HS-27A (cell line): ENCODE measurements around the gene PPM1K.

Experiments
- DNase-seq: peaks from one replicate; pipeline ENCODE4 v3.0.0-alpha.2; 2012; ENCODE audit warnings: low read depth, missing footprints

The PPM1K gene

DNA sequence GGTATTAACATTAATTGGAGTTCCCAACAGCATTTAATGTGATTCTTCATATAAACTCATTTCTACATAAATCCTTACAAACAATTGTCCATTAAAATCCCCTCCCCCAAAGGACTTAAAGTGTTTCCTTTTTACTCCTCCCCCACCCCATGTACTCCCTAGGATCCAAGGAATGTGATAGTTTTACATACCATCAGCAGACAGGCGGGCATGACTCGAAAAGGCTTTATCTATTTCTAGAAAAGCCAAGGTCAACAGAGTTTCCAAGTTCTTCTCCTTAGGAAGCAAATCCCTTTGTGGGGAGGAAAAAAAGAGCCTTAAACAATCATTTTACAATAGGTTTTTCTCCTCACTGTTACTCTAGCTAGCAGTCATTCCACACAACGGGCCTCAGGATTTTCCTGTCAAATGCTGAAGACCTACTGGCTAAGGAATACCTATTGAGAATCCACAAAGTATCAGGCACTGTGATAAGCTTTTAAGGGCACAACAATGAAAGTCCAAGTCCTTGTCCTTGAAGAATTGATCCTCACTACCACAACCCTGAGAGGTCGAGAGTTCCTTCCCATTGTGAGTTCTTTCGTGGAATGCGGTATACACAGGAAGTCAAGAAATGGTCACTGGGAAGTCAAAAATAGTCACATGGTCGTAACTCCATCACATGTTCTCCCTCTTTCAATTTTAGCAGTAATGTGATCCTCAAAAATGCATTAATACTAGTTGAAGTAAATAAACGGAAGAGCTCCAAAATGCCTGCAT, 7.2 kb downstream of the PPM1K start:
- DNase-seq: no peak

DNA sequence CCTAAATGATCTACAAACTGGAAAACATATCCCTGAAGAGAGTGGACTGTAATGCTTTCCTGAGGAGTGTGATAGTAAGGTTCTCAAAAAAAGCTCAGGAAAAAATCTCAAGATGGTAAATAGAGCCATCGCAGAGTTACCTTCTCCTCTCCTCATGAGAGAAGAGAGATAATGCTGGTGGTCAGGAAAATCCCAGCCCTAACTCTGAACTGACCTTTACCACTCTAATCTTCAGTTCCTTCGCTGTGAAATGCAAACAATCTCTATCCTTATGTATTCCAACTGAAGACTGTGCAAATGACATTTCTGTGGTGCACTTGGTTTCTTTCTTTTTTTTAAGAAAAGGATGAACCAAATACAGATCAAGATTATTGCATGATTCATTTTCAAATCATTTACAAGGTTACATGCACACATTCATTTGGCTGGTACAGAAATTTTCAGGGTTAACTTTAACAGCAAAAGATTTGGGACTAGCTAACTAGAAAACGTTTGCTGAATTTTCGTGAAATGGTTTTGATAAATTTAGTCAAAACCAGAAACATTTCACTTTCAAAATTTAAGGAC, 8.3 kb downstream of the PPM1K start:
- DNase-seq: no peak

DNA sequence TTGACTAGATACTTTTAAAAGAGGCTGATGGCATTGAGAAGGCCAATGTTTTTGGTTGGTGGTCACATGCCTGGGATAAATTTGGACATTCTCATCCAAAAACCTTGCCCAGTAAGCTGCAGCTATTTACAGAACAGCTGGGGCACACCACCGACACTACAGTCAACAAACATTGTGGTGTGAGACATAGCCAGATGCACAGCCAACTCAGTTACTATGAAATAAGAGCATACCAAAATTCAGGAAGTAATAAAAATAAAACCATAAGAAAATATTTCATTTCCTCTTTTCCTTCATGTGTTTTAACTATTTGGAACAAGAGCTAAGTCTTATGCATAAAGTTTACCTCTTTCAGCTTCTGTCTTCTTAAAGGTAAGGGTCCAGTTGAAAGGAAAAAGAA, 8.8 kb downstream of the PPM1K start:
- DNase-seq: no peak

DNA sequence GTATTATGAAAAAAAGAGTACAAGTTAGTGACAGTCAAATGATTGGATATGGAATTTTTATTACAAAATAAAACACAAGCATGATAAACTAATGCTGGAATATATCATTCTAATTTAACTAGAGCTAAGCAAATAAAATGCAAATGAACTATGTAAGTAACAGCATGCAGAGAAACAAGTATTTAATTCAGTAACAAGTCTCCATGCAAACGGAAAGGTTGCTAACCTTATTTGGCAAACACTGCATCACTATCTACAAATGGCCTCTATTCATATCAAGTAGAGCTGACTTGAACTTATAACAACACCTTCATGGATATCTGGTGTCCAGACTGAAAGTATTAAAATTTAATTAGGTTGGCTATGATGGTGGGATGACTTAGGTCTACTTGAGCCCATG, 15.4 kb downstream of the PPM1K start:
- DNase-seq: no peak

DNA sequence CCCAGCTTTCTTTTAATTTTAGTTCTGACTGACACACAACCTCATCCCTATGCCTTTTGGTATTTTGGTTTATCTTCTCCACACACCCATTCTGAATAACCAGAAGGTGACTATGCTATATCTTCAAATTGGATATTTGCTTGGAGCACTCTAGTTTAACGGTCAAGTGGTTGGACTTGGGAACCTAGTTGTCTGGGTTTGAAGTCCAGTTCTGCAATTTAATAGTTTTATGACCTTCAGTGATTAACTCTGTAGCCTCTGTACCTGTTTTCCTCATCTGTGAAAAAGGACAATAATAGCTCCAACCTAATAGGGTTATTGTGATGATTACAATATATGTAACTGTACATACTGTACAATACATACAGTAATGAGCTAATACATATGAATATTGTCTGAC, 20.0 kb downstream of the PPM1K start:
- no peak for DNase-seq

DNA sequence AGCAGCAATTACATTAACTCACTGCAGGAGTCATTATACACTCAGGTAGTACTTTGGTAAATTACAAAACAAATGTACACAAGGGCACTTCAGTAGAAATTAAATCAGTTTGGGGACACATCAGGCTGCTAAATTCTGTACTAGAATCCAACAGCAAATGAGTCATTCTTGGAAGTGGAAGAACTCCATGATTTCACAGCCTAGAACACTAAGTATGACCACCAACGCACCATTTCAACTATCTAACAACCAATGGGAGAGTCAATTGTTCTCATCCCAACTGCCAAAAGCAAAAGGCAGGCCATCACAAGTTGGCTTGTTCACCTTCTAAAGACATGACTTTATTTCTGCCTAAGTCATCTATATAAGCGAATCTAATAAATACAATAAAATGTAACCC, 26.6 kb downstream of the PPM1K start:
- no peak for DNase-seq

DNA sequence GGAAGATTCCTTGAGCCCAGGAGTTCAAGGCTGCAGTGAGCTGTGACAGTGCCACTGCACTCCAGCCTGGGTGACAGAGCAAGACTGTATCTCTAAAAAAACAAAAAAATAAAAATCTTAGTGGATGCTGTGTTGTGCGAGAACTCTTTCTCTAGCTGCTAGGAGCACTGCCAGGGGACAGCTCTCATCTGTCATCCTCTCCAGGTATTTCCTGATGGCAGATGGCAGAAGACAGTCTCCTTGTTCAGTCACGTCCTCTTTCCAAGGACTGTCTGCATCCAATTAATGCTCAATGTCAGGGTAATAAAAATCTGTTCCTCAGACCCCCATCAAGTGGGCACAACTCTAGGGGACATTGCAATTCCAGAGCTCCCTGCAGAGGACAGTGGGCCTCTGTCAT, 29.2 kb downstream of the PPM1K start:
- DNase-seq: no peak

DNA sequence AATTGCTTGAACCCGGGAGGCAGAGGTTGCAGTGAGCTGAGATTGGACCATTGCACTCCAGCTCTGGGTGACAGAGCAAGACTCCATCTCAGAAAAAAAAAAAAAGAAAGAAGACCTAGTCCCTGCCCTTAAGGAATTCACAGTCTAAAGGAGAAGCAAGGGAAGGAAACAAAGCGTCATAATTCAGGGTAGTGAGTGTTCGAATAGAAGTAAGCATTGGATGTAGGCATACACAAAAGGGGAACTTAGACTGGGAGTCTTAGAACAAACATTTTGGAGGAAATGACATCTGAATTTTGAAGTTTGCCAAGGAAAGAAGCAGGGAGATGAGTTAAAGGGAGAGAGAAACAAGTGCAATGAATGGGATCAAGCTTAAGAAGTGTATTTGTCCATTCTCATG, 32.4 kb downstream of the PPM1K start:
- no peak for DNase-seq

DNA sequence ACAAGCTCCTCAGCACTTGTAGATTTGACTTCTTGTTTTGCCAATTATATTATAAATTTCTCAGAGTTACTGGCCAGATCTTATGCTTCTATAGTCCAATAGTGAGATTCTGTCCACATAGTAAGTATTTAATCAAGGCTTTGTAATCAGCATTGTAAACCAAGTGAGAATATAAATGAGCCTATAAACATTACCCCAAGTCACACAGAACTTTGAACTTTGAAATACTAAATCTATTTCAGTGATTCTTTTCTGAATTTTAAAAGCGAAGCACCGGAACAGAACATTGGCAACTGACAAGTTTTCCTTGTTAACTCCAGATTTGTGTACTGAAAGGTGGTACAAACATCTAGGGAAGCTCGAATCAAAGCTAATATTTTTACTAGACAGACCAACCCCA, 37.2 kb downstream of the PPM1K start:
- no peak for DNase-seq

DNA sequence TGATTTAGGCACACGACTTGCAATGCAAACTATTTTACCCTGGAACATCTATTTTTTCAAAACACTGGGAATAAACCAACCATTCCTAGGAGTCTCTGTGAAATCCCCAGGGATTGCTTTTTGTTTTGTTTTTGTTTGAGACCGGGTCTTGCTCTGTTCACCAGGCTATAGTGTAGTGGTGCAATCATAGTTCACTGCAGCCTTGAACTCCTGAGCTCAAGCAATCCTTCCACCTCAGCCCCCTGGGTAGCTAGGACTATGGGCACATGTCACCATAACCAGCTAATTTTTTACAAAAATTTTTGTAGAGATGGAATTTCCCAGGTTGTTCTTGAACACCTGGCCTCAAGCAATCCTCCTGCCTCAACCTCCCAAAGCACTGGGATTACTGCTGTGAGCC, 37.8 kb downstream of the PPM1K start:
- no peak for DNase-seq

DNA sequence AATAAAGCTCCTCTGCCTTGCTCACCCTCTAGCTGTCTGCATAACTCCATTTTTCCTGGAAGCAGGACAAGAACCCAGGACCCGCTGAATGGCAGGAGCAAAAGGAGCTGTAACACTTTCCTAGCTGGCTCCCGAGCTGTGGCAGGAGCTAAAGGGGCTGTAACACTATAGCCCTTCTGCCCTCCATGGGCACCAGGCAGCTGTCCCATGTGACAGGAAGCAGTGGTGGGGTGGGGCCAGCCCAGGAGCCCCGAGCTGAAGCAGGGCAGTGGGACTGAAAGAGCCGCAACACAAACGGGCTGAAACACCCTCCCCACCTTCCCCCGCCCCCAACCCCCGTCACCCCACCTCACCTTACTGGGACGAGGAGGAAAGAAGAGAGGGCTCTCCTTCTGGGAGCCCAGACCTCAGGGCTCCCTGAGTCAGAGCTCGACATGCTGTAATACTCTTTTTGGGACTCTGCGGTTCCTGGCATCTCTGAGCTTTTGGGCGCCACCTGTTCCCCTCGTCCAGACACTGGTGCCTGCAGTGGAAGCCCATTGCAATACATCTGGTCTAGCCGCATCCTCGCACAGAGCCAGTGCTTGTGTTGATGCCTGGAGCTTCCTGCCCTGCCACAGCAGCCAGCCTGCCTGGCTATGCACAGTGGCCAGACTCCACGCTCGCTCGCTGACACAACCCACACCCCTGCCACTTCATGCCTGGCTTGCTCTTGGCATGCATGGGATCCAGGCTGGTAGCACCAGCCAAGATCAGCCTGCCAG, 39.4 kb downstream of the PPM1K start:
- no peak for DNase-seq

DNA sequence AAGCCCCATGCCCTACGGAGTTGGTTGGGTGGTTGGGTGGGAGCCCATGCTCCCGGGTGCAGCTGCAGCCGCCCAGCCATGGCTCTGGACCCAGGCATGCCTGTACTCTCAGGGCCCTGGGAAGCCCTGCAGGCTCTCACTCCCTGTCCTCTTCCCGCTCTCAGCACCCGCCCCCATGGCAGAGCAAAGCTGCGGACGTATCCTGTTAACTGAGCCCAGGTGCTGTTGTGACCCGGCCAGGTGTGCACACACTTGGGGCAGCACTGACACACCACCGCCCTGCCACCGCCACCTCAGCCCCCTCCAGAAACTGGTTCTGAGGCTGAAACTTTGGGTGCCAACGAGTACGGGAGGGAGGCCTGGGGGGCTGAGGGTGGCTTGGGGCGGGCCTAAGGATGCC, 40.3 kb downstream of the PPM1K start:
- no peak for DNase-seq

DNA sequence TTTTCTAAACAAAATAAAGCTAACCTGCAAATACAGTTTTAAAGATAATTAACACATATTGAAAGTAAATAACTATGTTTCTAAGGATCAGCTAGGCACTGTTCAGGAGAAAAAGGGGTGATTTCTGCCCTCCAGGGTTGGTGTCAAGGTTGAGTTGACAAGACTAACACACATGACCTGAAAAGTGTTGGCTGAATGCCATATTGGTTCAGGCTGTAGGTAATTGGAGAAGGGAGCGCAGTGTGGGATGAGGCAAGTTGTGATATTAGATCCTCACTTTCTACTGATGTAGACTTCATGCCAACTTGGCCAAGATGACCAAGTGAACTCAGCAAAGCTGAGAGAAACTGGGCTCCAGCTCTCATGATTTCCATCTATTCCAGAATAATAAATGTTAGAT, 42.2 kb downstream of the PPM1K start:
- no peak for DNase-seq

DNA sequence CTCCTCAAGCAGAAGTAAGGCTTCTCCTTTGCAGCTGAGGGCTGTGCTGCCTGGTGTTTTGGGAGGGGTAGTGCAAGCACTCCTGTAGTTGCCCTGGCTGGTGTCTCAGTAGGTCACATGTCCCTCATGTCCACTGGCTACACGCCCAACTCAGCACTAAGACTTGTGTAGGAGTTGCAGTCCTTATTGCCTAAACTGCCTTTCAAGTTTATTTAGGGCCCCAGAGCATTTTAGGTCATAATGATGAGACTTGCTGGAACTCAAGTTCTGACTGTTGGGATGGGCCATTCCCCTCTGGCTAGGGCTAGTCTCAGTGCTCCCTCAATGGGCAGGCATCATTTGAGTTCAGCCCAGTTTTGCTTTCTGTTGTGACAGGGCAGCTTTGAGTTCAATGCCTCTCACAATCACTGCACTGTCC, 44.1 kb downstream of the PPM1K start:
- no peak for DNase-seq

DNA sequence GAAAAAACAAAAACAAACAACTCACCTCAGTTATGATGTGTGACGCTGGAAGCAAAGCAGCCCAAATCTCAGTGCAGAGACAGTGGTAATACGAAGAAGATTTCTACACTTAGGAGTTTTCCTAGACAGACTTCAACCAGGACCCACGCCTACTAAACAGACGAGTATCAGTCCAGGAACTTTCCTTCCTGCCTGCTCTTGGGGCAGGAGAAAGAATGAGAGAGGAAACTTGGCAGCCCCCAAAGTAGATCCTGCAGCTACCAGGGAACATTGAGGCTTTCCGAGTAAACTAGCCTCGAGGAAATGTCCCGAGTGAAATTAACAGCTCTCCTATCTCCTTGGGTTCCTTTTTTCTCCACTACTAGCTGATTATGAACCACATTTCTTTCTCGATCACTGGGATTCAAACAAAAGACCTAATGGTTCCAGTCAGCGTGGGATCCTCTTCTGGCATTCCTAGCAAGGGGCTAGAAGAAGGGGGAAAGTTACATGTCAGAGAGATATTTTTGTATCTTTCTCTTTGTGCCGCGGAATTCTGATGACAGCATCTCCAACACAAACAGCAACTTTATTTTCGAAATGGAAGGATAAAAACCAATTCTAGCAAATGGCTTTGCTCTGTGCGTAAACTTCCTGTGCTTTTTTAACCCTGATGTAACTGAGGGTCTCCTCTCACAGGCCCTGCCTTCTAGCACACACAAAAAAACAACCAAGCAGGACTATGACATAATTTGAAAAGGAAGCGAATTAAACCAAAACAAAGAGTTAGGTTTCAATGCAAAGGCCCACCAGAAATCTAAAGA, 53.2 kb downstream of the PPM1K start:
- no peak for DNase-seq

DNA sequence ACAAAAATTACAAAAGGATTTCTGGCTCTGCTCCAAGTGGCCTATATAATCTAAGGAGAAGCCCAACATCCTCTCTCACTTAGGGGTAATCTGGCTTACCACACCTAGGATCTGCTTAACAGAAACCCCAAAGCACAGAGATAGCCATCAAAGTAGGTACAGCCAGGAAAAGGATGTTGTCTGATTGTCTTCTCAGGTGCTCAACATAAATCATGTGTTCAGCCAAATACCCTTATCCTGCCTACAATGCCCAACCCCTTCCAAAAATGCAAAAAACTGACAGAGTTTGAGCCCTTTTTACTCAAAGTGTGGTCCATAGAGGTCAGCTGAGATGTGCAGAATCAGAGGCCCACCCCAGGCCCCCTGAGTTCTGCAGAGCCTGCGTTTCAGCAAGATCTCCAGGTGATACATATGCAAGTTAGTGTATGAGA, 53.9 kb downstream of the PPM1K start:
- no peak for DNase-seq

DNA sequence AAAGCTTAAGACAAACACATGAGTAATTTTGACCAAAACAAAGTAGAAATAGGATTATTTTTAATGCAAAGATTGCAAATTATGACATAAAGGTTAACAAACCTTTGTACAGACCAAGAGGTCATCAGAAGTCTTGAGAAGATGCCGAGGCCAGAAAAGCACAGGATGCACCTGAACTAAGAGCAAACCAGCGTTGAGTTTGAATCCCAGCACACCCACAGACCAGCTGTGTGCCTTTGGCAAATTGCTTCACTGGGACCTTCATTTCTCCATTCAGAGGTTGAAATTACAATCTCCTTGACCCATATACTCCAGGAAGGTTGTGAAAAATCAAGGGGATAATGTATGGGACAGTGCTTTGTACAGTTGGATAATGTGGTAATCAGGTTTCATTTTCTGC, 56.6 kb downstream of the PPM1K start:
- no peak for DNase-seq

DNA sequence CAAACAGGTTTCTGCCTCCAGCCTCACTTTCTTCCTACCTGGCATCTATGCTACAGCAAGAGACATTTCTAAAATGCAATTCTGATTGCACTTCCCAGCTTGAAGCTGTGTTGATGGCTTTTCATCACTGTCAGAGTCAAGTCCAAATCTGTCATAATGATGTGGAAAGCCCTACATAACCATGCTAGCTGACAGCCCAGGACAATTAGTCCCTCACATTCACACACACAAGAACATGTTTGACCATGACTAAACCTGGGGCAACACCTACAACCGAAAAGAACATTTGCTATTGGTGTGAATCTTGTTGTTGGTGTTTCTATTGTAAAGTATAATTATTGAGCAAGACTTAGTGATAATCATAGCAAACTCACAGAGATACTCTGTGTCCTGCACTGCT, 58.2 kb downstream of the PPM1K start:
- DNase-seq: no peak

DNA sequence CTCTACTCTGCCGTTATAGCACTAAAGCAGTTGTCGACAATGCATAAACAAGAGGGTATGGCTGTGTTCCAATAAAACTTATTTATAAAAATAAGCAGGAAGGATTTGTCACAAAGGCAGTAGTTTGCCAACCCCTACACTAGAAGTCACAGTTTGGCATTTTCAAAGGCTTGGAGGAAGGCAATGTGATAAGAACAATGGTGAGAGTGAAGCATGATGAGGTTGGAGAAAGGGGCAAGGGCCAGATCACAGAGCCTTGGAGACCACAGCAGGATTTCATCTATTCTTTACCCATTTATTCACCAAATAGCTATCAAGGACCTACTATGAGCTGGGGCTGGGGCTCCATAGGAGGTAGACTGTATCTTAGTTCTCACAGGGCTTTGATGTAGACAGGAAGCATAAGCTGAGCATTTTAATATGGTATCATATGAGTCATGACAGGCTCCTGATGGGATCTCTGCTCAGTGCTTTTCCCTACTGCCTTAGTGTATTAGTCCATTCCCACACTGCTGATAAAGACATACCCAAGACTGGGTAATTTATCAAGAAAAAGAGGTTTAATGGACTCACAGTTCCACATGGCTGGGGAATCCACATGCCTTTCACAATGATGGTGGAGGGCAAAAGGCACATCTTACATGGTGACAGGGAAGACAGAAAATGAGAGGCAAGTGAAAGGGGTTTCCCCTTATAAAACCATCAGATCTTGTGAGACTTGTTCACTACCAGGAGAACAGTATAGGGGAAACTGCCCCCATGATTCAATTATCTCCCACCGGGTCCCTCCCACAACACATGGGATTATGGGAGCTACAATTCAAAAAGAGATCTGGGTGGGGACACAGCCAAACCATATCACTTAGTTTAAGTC, 58.9 kb downstream of the PPM1K start:
- DNase-seq: no peak

DNA sequence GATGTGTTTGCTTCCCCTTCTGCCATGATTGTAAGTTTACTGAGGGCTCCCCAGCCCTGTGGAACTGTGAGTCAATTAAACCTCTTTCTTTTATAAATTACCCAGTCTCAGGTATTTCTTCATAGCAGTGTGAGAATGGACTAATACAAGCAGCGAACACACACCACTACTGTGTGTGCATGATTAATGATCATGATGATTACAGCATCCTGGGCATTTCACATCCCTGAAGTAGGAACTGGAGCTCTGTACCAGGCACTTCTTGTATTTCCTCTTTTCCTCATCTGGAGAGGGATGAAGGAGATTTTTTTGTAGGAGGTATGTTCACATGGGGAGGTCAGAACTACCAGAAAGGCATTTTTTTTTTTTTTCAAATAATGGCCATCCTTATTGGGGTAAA, 60.8 kb downstream of the PPM1K start:
- no peak for DNase-seq

DNA sequence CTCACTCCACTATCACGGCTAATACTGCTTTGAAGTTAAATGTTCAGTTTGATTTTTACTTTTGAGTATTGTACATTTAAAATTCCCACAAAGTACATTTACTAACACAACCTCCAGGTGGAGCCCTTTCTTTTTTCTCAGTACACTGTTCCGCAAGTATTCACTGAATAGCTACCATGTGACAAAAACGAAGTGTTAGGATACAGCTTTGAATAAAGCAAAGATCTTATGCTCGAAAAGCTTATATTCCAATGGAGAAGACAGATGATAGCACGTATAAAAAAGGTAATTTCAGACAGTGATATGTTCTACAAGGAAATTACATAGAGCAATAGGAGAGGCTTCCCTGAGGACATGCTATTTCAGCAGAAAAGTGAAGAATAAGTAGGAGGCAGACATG, 65.3 kb downstream of the PPM1K start:
- DNase-seq: peak; percentile 15

DNA sequence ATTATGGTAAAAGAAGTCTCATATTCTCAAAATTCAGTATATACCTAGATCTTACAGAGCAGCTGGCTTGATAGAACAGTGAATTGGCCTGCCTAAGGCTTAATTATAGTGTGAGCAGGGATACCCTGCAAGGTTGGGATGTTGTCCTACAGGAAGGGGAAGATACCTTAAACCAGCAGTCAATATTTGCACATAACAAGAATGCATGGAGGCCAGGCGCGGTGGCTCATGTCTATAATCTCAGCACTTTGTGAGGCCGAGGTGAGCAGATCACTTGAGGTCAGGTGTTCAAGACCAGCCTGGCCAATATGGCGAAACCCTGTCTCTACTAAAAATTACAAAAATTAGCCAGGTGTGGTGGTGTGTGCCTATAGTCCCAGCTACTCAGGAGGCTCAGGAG, 67.2 kb downstream of the PPM1K start:
- DNase-seq: no peak
